Type B pancreatic cell (in vitro differentiated cells): ENCODE data around the gene GPR39. TPM values are rescaled to one million over a fixed set of nuclear protein-coding genes. Genes with fewer than 3 reads are reported as not detected.

Experiments
- DNase-seq: peaks from one replicate; pipeline ENCODE4 v3.0.0; 2021; ENCODE audit warnings: mixed read lengths; ENCODE audit not compliant: unreplicated experiment; ENCODE audit errors: extremely low spot score
- H3K27ac Mint-ChIP-seq: 2 replicates; pipeline ENCODE4 v1.8.0; 2021; ENCODE audit warnings: mild to moderate bottlenecking, mixed read lengths
- H3K27me3 Mint-ChIP-seq: 2 replicates; pipeline ENCODE4 v1.8.0; 2021; ENCODE audit warnings: mixed read lengths
- H3K36me3 Mint-ChIP-seq: 2 replicates; pipeline ENCODE4 v1.8.0; 2021; ENCODE audit warnings: mixed read lengths
- H3K4me1 Mint-ChIP-seq: one replicate; pipeline ENCODE4 v1.8.0; 2021; ENCODE audit warnings: mixed read lengths; ENCODE audit not compliant: unreplicated experiment
- H3K4me3 Mint-ChIP-seq: 2 replicates; pipeline ENCODE4 v1.8.0; 2021; ENCODE audit warnings: mild to moderate bottlenecking, mixed read lengths
- H3K9me3 Mint-ChIP-seq: 2 replicates; pipeline ENCODE4 v1.8.0; 2021; ENCODE audit warnings: mixed read lengths
- total RNA-seq: library from RNA; stranded (reverse); gene quantifications from 2 replicates; pipeline ENCODE4 v1.2.1, GENCODE V29; 2021; ENCODE audit warnings: low replicate concordance
- TF ChIP-seq, protein P1 (sequence below): fragments of 200-600 bp; sonication (generic); conservative IDR thresholded peaks from 2 replicates; pipeline ENCODE4 v1.5.0; 2021; ENCODE audit warnings: antibody characterized with exemption, mild to moderate bottlenecking

Gene GPR39
- total RNA-seq, 1 donor from 2014 or later: 4.1 TPM

DNA sequence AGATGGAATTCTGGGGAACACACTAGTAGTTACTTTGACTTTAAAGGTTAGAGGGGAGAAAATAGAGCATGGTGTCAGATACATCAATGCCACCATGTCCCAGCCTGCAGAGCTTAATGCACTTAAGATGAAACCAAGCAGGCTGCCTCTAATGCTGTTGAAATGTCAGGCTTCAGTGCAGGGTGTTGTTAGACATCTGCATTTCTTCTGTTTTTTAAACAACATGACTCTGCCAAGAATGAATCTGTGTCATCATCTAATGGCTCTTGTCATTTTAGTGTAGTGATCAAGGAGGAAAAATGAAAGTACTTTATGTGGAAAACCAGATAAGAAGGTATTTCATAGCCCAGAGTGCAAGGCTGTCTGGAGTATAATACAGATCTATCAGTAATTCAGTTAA lies 223.5 kb downstream of the GPR39 start:
- Mint-ChIP-seq H3K27ac (no peak overlapping the region), H3K27me3 (no peaks in the 10 kb centered on the region), H3K9me3 (no peaks in the 10 kb centered on the region), H3K4me3 (no peak overlapping the region), H3K4me1 (peaks cover 18% of the 10 kb centered on the region), H3K36me3 (no peaks in the 10 kb centered on the region)
- TF ChIP-seq, protein P1, sequence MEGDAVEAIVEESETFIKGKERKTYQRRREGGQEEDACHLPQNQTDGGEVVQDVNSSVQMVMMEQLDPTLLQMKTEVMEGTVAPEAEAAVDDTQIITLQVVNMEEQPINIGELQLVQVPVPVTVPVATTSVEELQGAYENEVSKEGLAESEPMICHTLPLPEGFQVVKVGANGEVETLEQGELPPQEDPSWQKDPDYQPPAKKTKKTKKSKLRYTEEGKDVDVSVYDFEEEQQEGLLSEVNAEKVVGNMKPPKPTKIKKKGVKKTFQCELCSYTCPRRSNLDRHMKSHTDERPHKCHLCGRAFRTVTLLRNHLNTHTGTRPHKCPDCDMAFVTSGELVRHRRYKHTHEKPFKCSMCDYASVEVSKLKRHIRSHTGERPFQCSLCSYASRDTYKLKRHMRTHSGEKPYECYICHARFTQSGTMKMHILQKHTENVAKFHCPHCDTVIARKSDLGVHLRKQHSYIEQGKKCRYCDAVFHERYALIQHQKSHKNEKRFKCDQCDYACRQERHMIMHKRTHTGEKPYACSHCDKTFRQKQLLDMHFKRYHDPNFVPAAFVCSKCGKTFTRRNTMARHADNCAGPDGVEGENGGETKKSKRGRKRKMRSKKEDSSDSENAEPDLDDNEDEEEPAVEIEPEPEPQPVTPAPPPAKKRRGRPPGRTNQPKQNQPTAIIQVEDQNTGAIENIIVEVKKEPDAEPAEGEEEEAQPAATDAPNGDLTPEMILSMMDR: no peak
- DNase-seq: no peak

DNA sequence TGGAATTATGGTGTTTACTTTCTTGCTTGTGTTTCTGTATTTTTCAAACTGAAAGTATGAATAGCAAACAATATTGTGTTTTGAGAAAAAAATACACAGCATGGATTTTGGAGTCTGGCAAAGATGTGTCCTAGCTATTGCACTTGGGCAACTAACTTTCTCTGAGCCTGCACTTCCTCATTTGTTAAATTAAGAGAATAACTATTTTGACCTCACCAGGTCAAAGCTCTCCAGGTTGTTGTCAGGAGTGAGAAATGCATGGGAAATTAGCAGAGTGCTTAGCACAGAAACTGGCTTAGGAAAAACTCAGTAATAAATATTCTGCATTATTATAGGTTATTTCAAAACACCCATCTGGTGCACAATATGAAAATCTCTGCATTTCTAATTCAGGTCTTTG lies 225.2 kb downstream of the GPR39 start:
- peaks cover 18% of the 10 kb centered on the region for H3K4me1 Mint-ChIP-seq
- TF ChIP-seq, protein P1: no peak
- H3K36me3 Mint-ChIP-seq: no peaks in the 10 kb centered on the region
- DNase-seq: no peak
- H3K9me3 Mint-ChIP-seq: no peaks in the 10 kb centered on the region
- H3K27ac Mint-ChIP-seq: no peak overlapping the region
- H3K4me3 Mint-ChIP-seq: no peak overlapping the region
- no peaks in the 10 kb centered on the region for H3K27me3 Mint-ChIP-seq

DNA sequence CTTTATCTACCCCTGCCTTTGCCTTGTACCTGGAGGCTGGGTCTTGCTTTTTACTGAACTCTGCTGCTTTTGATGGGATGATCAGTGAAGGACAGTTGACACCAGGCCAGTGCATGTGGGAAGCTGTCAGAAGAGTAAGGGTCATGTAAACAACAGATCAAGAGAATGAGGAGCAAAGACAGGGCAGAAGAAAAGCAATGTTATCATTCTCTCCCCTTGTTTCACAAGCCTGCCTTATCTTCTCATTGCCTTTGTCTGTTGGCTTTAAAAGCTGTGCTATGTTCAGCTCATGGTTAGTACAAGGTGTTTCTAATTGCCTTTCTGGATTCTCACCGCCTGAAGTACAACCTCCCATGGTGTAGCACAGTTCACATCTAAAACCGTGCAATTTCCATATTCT lies 225.8 kb downstream of the GPR39 start:
- Mint-ChIP-seq H3K4me1 (peaks cover 18% of the 10 kb centered on the region), H3K36me3 (no peaks in the 10 kb centered on the region), H3K27me3 (no peaks in the 10 kb centered on the region), H3K27ac (no peak overlapping the region), H3K9me3 (no peaks in the 10 kb centered on the region), H3K4me3 (no peak overlapping the region)
- no peak for DNase-seq
- TF ChIP-seq, protein P1: no peak

DNA sequence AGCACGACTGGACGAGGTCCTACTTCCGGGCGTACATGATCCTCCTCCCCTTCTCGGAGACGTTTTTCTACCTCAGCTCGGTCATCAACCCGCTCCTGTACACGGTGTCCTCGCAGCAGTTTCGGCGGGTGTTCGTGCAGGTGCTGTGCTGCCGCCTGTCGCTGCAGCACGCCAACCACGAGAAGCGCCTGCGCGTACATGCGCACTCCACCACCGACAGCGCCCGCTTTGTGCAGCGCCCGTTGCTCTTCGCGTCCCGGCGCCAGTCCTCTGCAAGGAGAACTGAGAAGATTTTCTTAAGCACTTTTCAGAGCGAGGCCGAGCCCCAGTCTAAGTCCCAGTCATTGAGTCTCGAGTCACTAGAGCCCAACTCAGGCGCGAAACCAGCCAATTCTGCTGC lies 228.6 kb downstream of the GPR39 start:
- H3K36me3 Mint-ChIP-seq: no peaks in the 10 kb centered on the region
- peaks cover 15% of the 10 kb centered on the region for H3K4me1 Mint-ChIP-seq
- H3K27me3 Mint-ChIP-seq: no peaks in the 10 kb centered on the region
- H3K27ac Mint-ChIP-seq: no peak overlapping the region
- TF ChIP-seq, protein P1: no peak
- no peaks in the 10 kb centered on the region for H3K9me3 Mint-ChIP-seq
- no peak for DNase-seq
- H3K4me3 Mint-ChIP-seq: no peak overlapping the region

DNA sequence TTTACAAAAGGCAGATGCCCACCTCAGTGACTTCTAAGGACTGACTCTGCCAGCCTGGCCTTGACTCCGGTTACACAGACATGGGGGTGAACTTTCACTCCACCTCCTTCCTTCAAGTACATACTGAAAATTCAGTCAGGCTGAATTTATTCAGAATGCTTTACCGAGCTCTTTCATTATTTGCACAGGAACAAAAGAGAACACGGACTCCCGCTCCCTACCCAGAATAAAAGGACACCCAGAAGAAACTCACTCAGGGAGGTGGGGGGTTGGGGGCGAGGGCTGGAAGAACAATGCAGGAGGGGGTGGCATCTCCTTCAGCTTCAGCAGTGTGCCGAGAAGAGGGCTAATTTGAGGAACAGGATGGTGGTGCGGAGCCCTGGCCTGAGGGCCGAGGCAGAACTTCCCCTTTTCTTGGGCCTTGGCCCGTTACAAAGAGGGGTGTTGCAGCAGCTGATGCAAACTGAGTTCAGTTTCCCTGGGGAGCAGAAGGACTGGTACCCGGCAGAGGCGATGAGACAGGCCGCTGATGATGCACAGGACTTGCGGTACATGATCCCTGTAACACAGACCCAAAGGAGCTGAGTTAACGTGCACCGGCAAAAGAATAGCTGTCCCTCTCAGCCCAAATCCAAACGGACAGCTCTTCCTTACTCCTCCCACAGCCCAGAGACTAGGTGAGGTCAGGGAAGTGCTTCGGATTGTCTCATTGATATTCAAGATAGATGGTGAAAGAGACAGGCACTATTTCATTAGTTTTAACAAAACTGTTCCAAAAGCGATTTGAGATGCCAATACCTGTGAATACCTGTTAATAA lies 229.3 kb downstream of the GPR39 start:
- DNase-seq: no peak
- Mint-ChIP-seq H3K27me3 (no peaks in the 10 kb centered on the region), H3K4me3 (no peak overlapping the region), H3K36me3 (no peaks in the 10 kb centered on the region), H3K4me1 (peaks cover 14% of the 10 kb centered on the region), H3K27ac (no peak overlapping the region), H3K9me3 (no peaks in the 10 kb centered on the region)
- TF ChIP-seq, protein P1: no peak
